Measurements from ENCODE around the gene CHRNE. TPM values are rescaled to one million over a fixed set of nuclear protein-coding genes. Genes with fewer than 3 reads are reported as not detected.

CHRNE gene
- total RNA-seq, 5 donors from 2014 or later (not counting 1 experiment from before 2014, with no cell fraction given): 0.73 to 3.5 (median 1.3) TPM

GRCh38 chr17:4902540-4902939 is 358 bp downstream of the CHRNE start:
- ChIA-PET CTCF (interaction anchor here (0.6 to 1.3 kb wide), 5 partner anchors 10 to 495 kb away, joined by 3 to 9 read pairs (median 3); partner anchors contain the start of gene SPAG7 (in 1 of the 2)), POLR2A (interaction anchor here in 1 of 2 donors (1.4 kb wide), 1 partner anchor 38 kb away, joined by 5 read pairs; the partner anchor contains the start of genes RNF167 and SLC25A11)
- H3K27me3 ChIP-seq (replicated peaks in 1 of 2; ENCODE audit: control insufficient read depth in 2 of 2, extremely low read depth in 1 of 2, insufficient read depth in 2 of 2, low read length in 1 of 2): peaks cover 0 to 28% of the 10 kb centered on the region in 2 experiments
- peaks cover 38 to 47% (median 38%) of the 10 kb centered on the region in 3 donors for H3K4me1 Mint-ChIP-seq
- DNase-seq (no peak), ATAC-seq (replicated peaks in 1 of 4) (no peak)
- peak overlapping the region; percentile 65 for H3K27ac ChIP-seq (ENCODE audit: low read length)
- no peaks in the 10 kb centered on the region for H3K36me3 Mint-ChIP-seq
- peaks cover 12 to 60% of the 10 kb centered on the region in 2 experiments for H3K4me1 ChIP-seq (ENCODE audit: control insufficient read depth in 1 of 2, extremely low read depth in 1 of 2, insufficient read depth in 2 of 2, low read length in 2 of 2)
- H3K9me3 ChIP-seq: no peaks in the 10 kb centered on the region
- peak overlapping the region; percentile 6 to 34 for H3K27ac Mint-ChIP-seq
- no peaks in the 10 kb centered on the region for H3K9me3 Mint-ChIP-seq
- H3K4me3 ChIP-seq (ENCODE audit: control insufficient read depth in 1 of 2, extremely low read depth in 1 of 2, low read length in 1 of 2): no peak overlapping the region
- H3K4me3 Mint-ChIP-seq: peak overlapping the region; percentile 21 to 67 (median 22)
- H3K27me3 Mint-ChIP-seq: no peaks in the 10 kb centered on the region
- H3K36me3 ChIP-seq (ENCODE audit: control insufficient read depth in 2 of 2, extremely low read depth in 1 of 2, insufficient read depth in 1 of 2, low read length in 1 of 2): no peaks in the 10 kb centered on the region
- 63% methylated on average over 2 of the region's 8 CpGs for WGBS (ENCODE audit: insufficient coverage)

GRCh38 chr17:4901648-4902344 is 1.1 kb downstream of the CHRNE start:
- H3K4me3 ChIP-seq (ENCODE audit: control insufficient read depth in 1 of 2, extremely low read depth in 1 of 2, low read length in 1 of 2): no peak overlapping the region
- ChIA-PET CTCF (interaction anchor here (0.6 to 1.1 kb wide), 6 partner anchors 11 to 495 kb away, joined by 3 to 8 read pairs (median 4); no protein-coding TSS in a partner anchor), POLR2A (interaction anchor here (0.5 to 0.7 kb wide), 3 partner anchors 8 to 66 kb away, joined by 3 to 8 read pairs (median 3); partner anchors contain the start of gene SPAG7 (in 1 of the 2))
- WGBS (ENCODE audit: insufficient coverage): 58% methylated on average over 37 of the region's 48 CpGs
- H3K9me3 ChIP-seq: no peaks in the 10 kb centered on the region
- H3K36me3 ChIP-seq (ENCODE audit: control insufficient read depth in 2 of 2, extremely low read depth in 1 of 2, insufficient read depth in 1 of 2, low read length in 1 of 2): peaks cover 0 to 5% of the 10 kb centered on the region in 2 donors
- H3K27me3 ChIP-seq (replicated peaks in 1 of 2; ENCODE audit: control insufficient read depth in 2 of 2, extremely low read depth in 1 of 2, insufficient read depth in 2 of 2, low read length in 1 of 2): peaks cover 0 to 28% of the 10 kb centered on the region in 2 experiments
- Mint-ChIP-seq H3K27me3 (no peaks in the 10 kb centered on the region), H3K36me3 (peaks cover 6% of the 10 kb centered on the region), H3K27ac (no peak overlapping the region), H3K9me3 (no peaks in the 10 kb centered on the region), H3K4me3 (peak overlapping the region in 1 of 3 donors; percentile 90), H3K4me1 (peaks cover 38 to 47% (median 38%) of the 10 kb centered on the region in 3 donors)
- peak overlapping the region; percentile 47 for H3K27ac ChIP-seq (ENCODE audit: low read length)
- DNase-seq (peak in 14 of 35 experiments; percentile 15 to 54 (median 30)), ATAC-seq (replicated peaks in 1 of 4) (no peak)
- peaks cover 12 to 60% of the 10 kb centered on the region in 2 experiments for H3K4me1 ChIP-seq (ENCODE audit: control insufficient read depth in 1 of 2, extremely low read depth in 1 of 2, insufficient read depth in 2 of 2, low read length in 2 of 2)

- no peak for ATAC-seq (replicated peaks in 1 of 4)
- peaks cover 38 to 47% (median 38%) of the 10 kb centered on the region in 3 donors for H3K4me1 Mint-ChIP-seq
Observed at GRCh38 chr17:4901108-4901647, 1.7 kb downstream of the CHRNE start.

GRCh38 chr17:4900231-4901107 is 2.4 kb downstream of the CHRNE start:
- Histone ChIP-seq H3K27me3 (replicated peaks in 1 of 2; ENCODE audit: control insufficient read depth in 2 of 2, extremely low read depth in 1 of 2, insufficient read depth in 2 of 2, low read length in 1 of 2) (peaks cover 0 to 28% of the 10 kb centered on the region in 2 experiments), H3K4me3 (ENCODE audit: control insufficient read depth in 1 of 2, extremely low read depth in 1 of 2, low read length in 1 of 2) (peak overlapping the region; percentile 62 to 83), H3K9me3 (no peaks in the 10 kb centered on the region), H3K4me1 (ENCODE audit: control insufficient read depth in 1 of 2, extremely low read depth in 1 of 2, insufficient read depth in 2 of 2, low read length in 2 of 2) (peaks cover 12 to 60% of the 10 kb centered on the region in 2 experiments), H3K36me3 (ENCODE audit: control insufficient read depth in 2 of 2, extremely low read depth in 1 of 2, insufficient read depth in 1 of 2, low read length in 1 of 2) (peaks cover 0 to 18% of the 10 kb centered on the region in 2 donors), H3K27ac (ENCODE audit: low read length) (peak overlapping the region; percentile 47)
- peak in 3 of 4 experiments; percentile 11 to 35 (median 14) for ATAC-seq (replicated peaks in 1 of 4)
- CTCF ChIA-PET: interaction anchor here in 1 of 2 donors (1.1 to 1.7 kb wide), 2 partner anchors 135 to 191 kb away, joined by 4 to 7 read pairs; partner anchors contain the start of gene ARRB2
- peak in 34 of 35 experiments; percentile 35 to 88 (median 73) for DNase-seq
- Mint-ChIP-seq H3K27ac (peak overlapping the region; percentile 46 to 73), H3K4me3 (peak overlapping the region; percentile 83 to 90 (median 88)), H3K9me3 (no peaks in the 10 kb centered on the region), H3K4me1 (peaks cover 38 to 47% (median 38%) of the 10 kb centered on the region in 3 donors), H3K27me3 (no peaks in the 10 kb centered on the region), H3K36me3 (peaks cover 15% of the 10 kb centered on the region)
- POLR2A ChIA-PET: no interaction called here
- 16% methylated on average over 62 of the region's 65 CpGs for WGBS (ENCODE audit: insufficient coverage)

More at GRCh38 chr17:4901108-4901647, 1.7 kb downstream of the CHRNE start:
- H3K36me3 ChIP-seq (ENCODE audit: control insufficient read depth in 2 of 2, extremely low read depth in 1 of 2, insufficient read depth in 1 of 2, low read length in 1 of 2): peaks cover 0 to 11% of the 10 kb centered on the region in 2 donors
- DNase-seq: peak in 2 of 35 experiments; percentile 11 to 44
- WGBS (ENCODE audit: insufficient coverage): 48% methylated on average over 37 of the region's 37 CpGs
- no peaks in the 10 kb centered on the region for H3K27me3 Mint-ChIP-seq
- CTCF ChIA-PET: interaction anchor here in 1 of 2 donors (1.1 kb wide), 1 partner anchor 135 kb away, joined by 4 read pairs; no protein-coding TSS in a partner anchor
- no peaks in the 10 kb centered on the region for H3K9me3 Mint-ChIP-seq
- peaks cover 10% of the 10 kb centered on the region for H3K36me3 Mint-ChIP-seq
- peak overlapping the region; percentile 71 to 90 (median 71) for H3K4me3 Mint-ChIP-seq
- H3K27ac ChIP-seq (ENCODE audit: low read length): peak overlapping the region; percentile 47
- H3K9me3 ChIP-seq: no peaks in the 10 kb centered on the region
- POLR2A ChIA-PET: interaction anchor here in 1 of 2 donors (0.5 to 0.7 kb wide), 2 partner anchors 8 to 66 kb away, joined by 3 read pairs; partner anchors contain the start of gene SPAG7
- peaks cover 0 to 28% of the 10 kb centered on the region in 2 experiments for H3K27me3 ChIP-seq (replicated peaks in 1 of 2; ENCODE audit: control insufficient read depth in 2 of 2, extremely low read depth in 1 of 2, insufficient read depth in 2 of 2, low read length in 1 of 2)
- H3K4me1 ChIP-seq (ENCODE audit: control insufficient read depth in 1 of 2, extremely low read depth in 1 of 2, insufficient read depth in 2 of 2, low read length in 2 of 2): peaks cover 12 to 60% of the 10 kb centered on the region in 2 experiments
- peak overlapping the region; percentile 46 to 73 for H3K27ac Mint-ChIP-seq
- H3K4me3 ChIP-seq (ENCODE audit: control insufficient read depth in 1 of 2, extremely low read depth in 1 of 2, low read length in 1 of 2): peak overlapping the region; percentile 17 to 83

- Histone ChIP-seq H3K9me3 (no peaks in the 10 kb centered on the region), H3K27me3 (replicated peaks in 1 of 2; ENCODE audit: control insufficient read depth in 2 of 2, extremely low read depth in 1 of 2, insufficient read depth in 2 of 2, low read length in 1 of 2) (peaks cover 0 to 28% of the 10 kb centered on the region in 2 experiments), H3K4me3 (ENCODE audit: control insufficient read depth in 1 of 2, extremely low read depth in 1 of 2, low read length in 1 of 2) (peak within 1 kb of the TSS; percentile 62 to 83), H3K36me3 (ENCODE audit: control insufficient read depth in 2 of 2, extremely low read depth in 1 of 2, insufficient read depth in 1 of 2, low read length in 1 of 2) (peaks cover 6 to 27% of the 10 kb centered on the region in 2 donors), H3K4me1 (ENCODE audit: control insufficient read depth in 1 of 2, extremely low read depth in 1 of 2, insufficient read depth in 2 of 2, low read length in 2 of 2) (peaks cover 12 to 60% of the 10 kb centered on the region in 2 experiments), H3K27ac (ENCODE audit: low read length) (peak within 1 kb of the TSS; percentile 70)
- Mint-ChIP-seq H3K4me1 (peaks cover 38 to 47% (median 38%) of the 10 kb centered on the region in 3 donors), H3K36me3 (peaks cover 20% of the 10 kb centered on the region), H3K27ac (peak within 1 kb of the TSS; percentile 69 to 75), H3K27me3 (no peaks in the 10 kb centered on the region), H3K4me3 (peak within 1 kb of the TSS; percentile 83 to 90 (median 88)), H3K9me3 (no peaks in the 10 kb centered on the region)
- ChIA-PET CTCF (interaction anchor here in 1 of 2 donors (0.7 to 1.7 kb wide), 5 partner anchors 8 to 190 kb away, joined by 3 to 7 read pairs (median 4); partner anchors contain the start of genes ARRB2, RNF167, SLC25A11 and SPAG7), POLR2A (interaction anchor here in 1 of 2 donors (0.5 to 1.3 kb wide), 5 partner anchors 49 to 988 kb away, joined by 3 to 5 read pairs (median 4); partner anchors contain the start of genes PFN1, PLD2, SPAG7 and SPNS2)
- 10% methylated on average over 55 of the region's 60 CpGs for WGBS (ENCODE audit: insufficient coverage)
- ATAC-seq (replicated peaks in 1 of 4) (peak; percentile 77 to 82 (median 80)), DNase-seq (peak; percentile 73 to 98 (median 94))
Observed at GRCh38 chr17:4899341-4900230, 3.3 kb downstream of the CHRNE start, which contains the start of gene C17orf107. C17orf107 (plus strand) TSS chr17:4899536; CDS start chr17:4899763, 227 bp downstream.

All from T-cell (primary cell).